ENCODE results near the gene SETBP1. TPM values are rescaled to one million over a fixed set of nuclear protein-coding genes. Genes with fewer than 3 reads are reported as not detected.

The SETBP1 gene
- total RNA-seq, 1 donor from 2014 or later = 83.3 TPM

GRCh38 chr18:44950685-44951195, 270.1 kb downstream of the SETBP1 start:
- no peak overlapping the region for H3K4me3 Mint-ChIP-seq (ENCODE audit: unreplicated experiment)
- peaks cover 7% of the 10 kb centered on the region for H3K27me3 Mint-ChIP-seq (ENCODE audit: unreplicated experiment)
- peaks cover 21% of the 10 kb centered on the region for H3K36me3 Mint-ChIP-seq (ENCODE audit: unreplicated experiment)
- peaks cover 2% of the 10 kb centered on the region for H3K9me3 Mint-ChIP-seq (ENCODE audit: unreplicated experiment)
- no peak for TF ChIP-seq CTCF (IDR thresholded peaks at IDR 0.05; ENCODE audit: partially characterized antibody, unreplicated experiment)
- H3K27ac Mint-ChIP-seq (ENCODE audit: unreplicated experiment) = no peak overlapping the region
- no peak for DNase-seq
- H3K4me1 Mint-ChIP-seq (ENCODE audit: low read depth, unreplicated experiment) = peaks cover 11% of the 10 kb centered on the region

- peaks cover 2% of the 10 kb centered on the region for H3K9me3 Mint-ChIP-seq (ENCODE audit: unreplicated experiment)
- DNase-seq = no peak
- H3K27me3 Mint-ChIP-seq (ENCODE audit: unreplicated experiment) = peaks cover 7% of the 10 kb centered on the region
- no peak for TF ChIP-seq CTCF (IDR thresholded peaks at IDR 0.05; ENCODE audit: partially characterized antibody, unreplicated experiment)
- H3K27ac Mint-ChIP-seq (ENCODE audit: unreplicated experiment) = no peak overlapping the region
- no peak overlapping the region for H3K4me3 Mint-ChIP-seq (ENCODE audit: unreplicated experiment)
- peaks cover 11% of the 10 kb centered on the region for H3K4me1 Mint-ChIP-seq (ENCODE audit: low read depth, unreplicated experiment)
- peaks cover 21% of the 10 kb centered on the region for H3K36me3 Mint-ChIP-seq (ENCODE audit: unreplicated experiment)
Observed at GRCh38 chr18:44951748-44952147, 271.1 kb downstream of the SETBP1 start.

- Mint-ChIP-seq H3K36me3 (ENCODE audit: unreplicated experiment) (peaks cover 21% of the 10 kb centered on the region), H3K27me3 (ENCODE audit: unreplicated experiment) (peaks cover 7% of the 10 kb centered on the region), H3K27ac (ENCODE audit: unreplicated experiment) (no peak overlapping the region), H3K4me1 (ENCODE audit: low read depth, unreplicated experiment) (peaks cover 6% of the 10 kb centered on the region), H3K4me3 (ENCODE audit: unreplicated experiment) (no peak overlapping the region), H3K9me3 (ENCODE audit: unreplicated experiment) (peaks cover 2% of the 10 kb centered on the region)
- TF ChIP-seq CTCF (IDR thresholded peaks at IDR 0.05; ENCODE audit: partially characterized antibody, unreplicated experiment) = no peak
- DNase-seq = no peak
Observed at GRCh38 chr18:44954257-44954656, 273.6 kb downstream of the SETBP1 start.

GRCh38 chr18:44955825-44956224, 275.1 kb downstream of the SETBP1 start:
- Mint-ChIP-seq H3K9me3 (ENCODE audit: unreplicated experiment) (peaks cover 2% of the 10 kb centered on the region), H3K4me3 (ENCODE audit: unreplicated experiment) (no peak overlapping the region), H3K27me3 (ENCODE audit: unreplicated experiment) (no peaks in the 10 kb centered on the region), H3K4me1 (ENCODE audit: low read depth, unreplicated experiment) (no peaks in the 10 kb centered on the region), H3K27ac (ENCODE audit: unreplicated experiment) (no peak overlapping the region), H3K36me3 (ENCODE audit: unreplicated experiment) (peaks cover 9% of the 10 kb centered on the region)
- TF ChIP-seq CTCF (IDR thresholded peaks at IDR 0.05; ENCODE audit: partially characterized antibody, unreplicated experiment) = no peak
- DNase-seq = no peak

DNA sequence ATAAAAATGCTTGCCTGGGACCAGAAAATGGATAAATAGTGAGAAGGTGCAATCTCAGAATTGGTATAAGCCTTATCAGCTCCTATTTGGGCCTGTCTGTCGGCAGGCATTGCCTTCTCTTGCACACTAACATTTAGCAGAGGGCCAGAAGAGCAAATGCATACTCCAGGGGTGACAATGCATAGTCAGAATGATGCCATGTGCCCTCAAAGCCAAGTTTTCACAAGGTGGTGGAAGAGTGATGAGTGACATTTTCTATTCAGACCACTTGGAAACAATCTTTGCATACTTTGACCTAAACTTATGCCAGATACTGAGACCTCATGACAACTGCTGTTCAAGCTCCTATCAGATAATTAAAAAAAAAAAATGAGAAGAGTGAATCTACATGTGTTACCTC, 276.3 kb downstream of the SETBP1 start:
- no peak overlapping the region for H3K4me3 Mint-ChIP-seq (ENCODE audit: unreplicated experiment)
- no peak overlapping the region for H3K27ac Mint-ChIP-seq (ENCODE audit: unreplicated experiment)
- no peaks in the 10 kb centered on the region for H3K4me1 Mint-ChIP-seq (ENCODE audit: low read depth, unreplicated experiment)
- H3K27me3 Mint-ChIP-seq (ENCODE audit: unreplicated experiment) = no peaks in the 10 kb centered on the region
- DNase-seq = no peak
- H3K36me3 Mint-ChIP-seq (ENCODE audit: unreplicated experiment) = no peaks in the 10 kb centered on the region
- peaks cover 3% of the 10 kb centered on the region for H3K9me3 Mint-ChIP-seq (ENCODE audit: unreplicated experiment)
- no peak for TF ChIP-seq CTCF (IDR thresholded peaks at IDR 0.05; ENCODE audit: partially characterized antibody, unreplicated experiment)

All from glutamatergic neuron (in vitro differentiated cells).